Activated naive CD4-positive, alpha-beta T cell treated with anti-CD3 and anti-CD28 coated beads for 36 hours (primary cell): ENCODE data around the gene FGF14. TPM values are rescaled to one million over a fixed set of nuclear protein-coding genes. Genes with fewer than 3 reads are reported as not detected.

Experiments used
- CTCF ChIA-PET: fragments of 350-600 bp; sonication (Branson Sonifier 250); formaldehyde crosslinking; loops from one replicate; lab custom pipeline; 2021; ENCODE audit warnings: antibody characterized with exemption; lab: Charles Lee
- DNase-seq: peaks from one replicate; pipeline ENCODE4 v3.0.0-alpha.2; 2020
- H3K27ac Mint-ChIP-seq: one replicate; pipeline ENCODE4 v1.8.0; 2021; ENCODE audit warnings: mild to moderate bottlenecking, mixed read lengths
- H3K27me3 Mint-ChIP-seq: one replicate; pipeline ENCODE4 v1.8.0; 2021; ENCODE audit warnings: low read depth, mixed read lengths
- H3K36me3 Mint-ChIP-seq: one replicate; pipeline ENCODE4 v1.8.0; 2021; ENCODE audit warnings: low read depth, mixed read lengths
- H3K4me1 Mint-ChIP-seq: one replicate; pipeline ENCODE4 v1.8.0; 2021; ENCODE audit warnings: low read depth, mixed read lengths
- H3K4me3 Mint-ChIP-seq: one replicate; pipeline ENCODE4 v1.8.0; 2021; ENCODE audit warnings: mild to moderate bottlenecking, moderate library complexity, mixed read lengths
- H3K9me3 Mint-ChIP-seq: one replicate; pipeline ENCODE4 v1.8.0; 2021; ENCODE audit warnings: mixed read lengths
- intact Hi-C: fragments of 100-400 bp; cut with micrococcal nuclease; formaldehyde crosslinking; loops from one replicate; pipeline ENCODE4 v1.15.1; 2023
- total RNA-seq, 2 experiments: library from RNA; stranded (reverse); gene quantifications; one replicate each; pipeline ENCODE4 v1.2.3, GENCODE V29; 2021

Gene FGF14
- total RNA-seq, 2 experiments from 2014 or later, result not detected

- CTCF ChIA-PET, result no interaction called here
- intact Hi-C loops, result loop anchor here (5.0 kb wide), 1 partner anchor 771 kb away; no protein-coding TSS in a partner anchor
- no peak for DNase-seq
These were observed 616.0 kb downstream of the FGF14 start for GRCh38 chr13:101785858-101786257.

GRCh38 chr13:101784313-101784712, 617.5 kb downstream of the FGF14 start:
- intact Hi-C loops, result no loop called here
- CTCF ChIA-PET, result no interaction called here
- no peaks in the 10 kb centered on the region for H3K36me3 Mint-ChIP-seq
- H3K9me3 Mint-ChIP-seq, result no peaks in the 10 kb centered on the region
- H3K27ac Mint-ChIP-seq, result no peak overlapping the region
- no peak for DNase-seq
- peaks cover 20% of the 10 kb centered on the region for H3K27me3 Mint-ChIP-seq
- no peaks in the 10 kb centered on the region for H3K4me1 Mint-ChIP-seq
- H3K4me3 Mint-ChIP-seq, result no peak overlapping the region

More at GRCh38 chr13:101785858-101786257, 616.0 kb downstream of the FGF14 start:
- Mint-ChIP-seq H3K4me3 (no peak overlapping the region), H3K4me1 (no peaks in the 10 kb centered on the region), H3K27ac (no peak overlapping the region), H3K36me3 (no peaks in the 10 kb centered on the region), H3K9me3 (no peaks in the 10 kb centered on the region), H3K27me3 (peaks cover 18% of the 10 kb centered on the region)

GRCh38 chr13:101783554-101783953, 618.3 kb downstream of the FGF14 start:
- H3K27me3 Mint-ChIP-seq, result peaks cover 20% of the 10 kb centered on the region
- intact Hi-C loops, result no loop called here
- CTCF ChIA-PET, result no interaction called here
- H3K36me3 Mint-ChIP-seq, result no peaks in the 10 kb centered on the region
- no peaks in the 10 kb centered on the region for H3K4me1 Mint-ChIP-seq
- H3K9me3 Mint-ChIP-seq, result no peaks in the 10 kb centered on the region
- DNase-seq, result no peak
- H3K4me3 Mint-ChIP-seq, result no peak overlapping the region
- H3K27ac Mint-ChIP-seq, result no peak overlapping the region

GRCh38 chr13:101780211-101780610, 621.6 kb downstream of the FGF14 start:
- Mint-ChIP-seq H3K27me3 (peaks cover 10% of the 10 kb centered on the region), H3K27ac (no peak overlapping the region), H3K36me3 (no peaks in the 10 kb centered on the region), H3K9me3 (no peaks in the 10 kb centered on the region), H3K4me3 (no peak overlapping the region), H3K4me1 (no peaks in the 10 kb centered on the region)
- no peak for DNase-seq
- CTCF ChIA-PET, result no interaction called here
- intact Hi-C loops, result no loop called here

- Mint-ChIP-seq H3K9me3 (no peaks in the 10 kb centered on the region), H3K4me3 (no peak overlapping the region), H3K27ac (no peak overlapping the region), H3K27me3 (peaks cover 10% of the 10 kb centered on the region), H3K4me1 (no peaks in the 10 kb centered on the region), H3K36me3 (no peaks in the 10 kb centered on the region)
- intact Hi-C loops, result no loop called here
- CTCF ChIA-PET, result no interaction called here
- DNase-seq, result no peak
These were observed 622.7 kb downstream of the FGF14 start for GRCh38 chr13:101779147-101779546.

- CTCF ChIA-PET, result no interaction called here
- no peaks in the 10 kb centered on the region for H3K4me1 Mint-ChIP-seq
- H3K4me3 Mint-ChIP-seq, result no peak overlapping the region
- no peak for DNase-seq
- intact Hi-C loops, result no loop called here
- no peaks in the 10 kb centered on the region for H3K36me3 Mint-ChIP-seq
- no peaks in the 10 kb centered on the region for H3K9me3 Mint-ChIP-seq
- no peak overlapping the region for H3K27ac Mint-ChIP-seq
- H3K27me3 Mint-ChIP-seq, result peaks cover 5% of the 10 kb centered on the region
These were observed 626.6 kb downstream of the FGF14 start for GRCh38 chr13:101775267-101775666.

- no peak for DNase-seq
These were observed 627.5 kb downstream of the FGF14 start for GRCh38 chr13:101774393-101774792.

GRCh38 chr13:101773062-101773461, 628.8 kb downstream of the FGF14 start:
- no peak overlapping the region for H3K27ac Mint-ChIP-seq

More at GRCh38 chr13:101774393-101774792, 627.5 kb downstream of the FGF14 start:
- no peaks in the 10 kb centered on the region for H3K4me1 Mint-ChIP-seq
- peaks cover 5% of the 10 kb centered on the region for H3K27me3 Mint-ChIP-seq
- no peak overlapping the region for H3K27ac Mint-ChIP-seq
- CTCF ChIA-PET, result no interaction called here
- H3K36me3 Mint-ChIP-seq, result no peaks in the 10 kb centered on the region
- intact Hi-C loops, result no loop called here
- no peak overlapping the region for H3K4me3 Mint-ChIP-seq
- H3K9me3 Mint-ChIP-seq, result no peaks in the 10 kb centered on the region

GRCh38 chr13:101767131-101767530, 634.7 kb downstream of the FGF14 start:
- CTCF ChIA-PET, result no interaction called here
- intact Hi-C loops, result no loop called here
- Mint-ChIP-seq H3K4me3 (no peak overlapping the region), H3K4me1 (no peaks in the 10 kb centered on the region), H3K9me3 (no peaks in the 10 kb centered on the region), H3K27ac (no peak overlapping the region), H3K27me3 (peaks cover 13% of the 10 kb centered on the region), H3K36me3 (no peaks in the 10 kb centered on the region)
- no peak for DNase-seq

More at GRCh38 chr13:101773062-101773461, 628.8 kb downstream of the FGF14 start:
- intact Hi-C loops, result no loop called here
- Mint-ChIP-seq H3K27me3 (peaks cover 6% of the 10 kb centered on the region), H3K36me3 (no peaks in the 10 kb centered on the region), H3K9me3 (no peaks in the 10 kb centered on the region), H3K4me1 (no peaks in the 10 kb centered on the region), H3K4me3 (no peak overlapping the region)
- CTCF ChIA-PET, result no interaction called here
- no peak for DNase-seq

- Mint-ChIP-seq H3K4me1 (no peaks in the 10 kb centered on the region), H3K27me3 (peaks cover 19% of the 10 kb centered on the region), H3K9me3 (no peaks in the 10 kb centered on the region), H3K36me3 (no peaks in the 10 kb centered on the region), H3K27ac (no peak overlapping the region), H3K4me3 (no peak overlapping the region)
- intact Hi-C loops, result no loop called here
- DNase-seq, result no peak
- CTCF ChIA-PET, result no interaction called here
These were observed 638.7 kb downstream of the FGF14 start for GRCh38 chr13:101763191-101763590.

GRCh38 chr13:101757446-101758039, 644.3 kb downstream of the FGF14 start:
- intact Hi-C loops, result loop anchor here (1.0 kb wide), 2 partner anchors 243 to 612 kb away; no protein-coding TSS in a partner anchor
- H3K9me3 Mint-ChIP-seq, result no peaks in the 10 kb centered on the region
- no peaks in the 10 kb centered on the region for H3K4me1 Mint-ChIP-seq
- no peak overlapping the region for H3K4me3 Mint-ChIP-seq
- DNase-seq, result no peak
- H3K36me3 Mint-ChIP-seq, result no peaks in the 10 kb centered on the region
- no peak overlapping the region for H3K27ac Mint-ChIP-seq
- CTCF ChIA-PET, result interaction anchor here (0.8 to 2.4 kb wide), 9 partner anchors 13 to 629 kb away, joined by 3 to 9 read pairs (median 4); no protein-coding TSS in a partner anchor
- H3K27me3 Mint-ChIP-seq, result peaks cover 12% of the 10 kb centered on the region

GRCh38 chr13:101755228-101755887, 646.5 kb downstream of the FGF14 start:
- Mint-ChIP-seq H3K27me3 (peaks cover 16% of the 10 kb centered on the region), H3K27ac (no peak overlapping the region), H3K4me1 (no peaks in the 10 kb centered on the region), H3K36me3 (no peaks in the 10 kb centered on the region), H3K9me3 (no peaks in the 10 kb centered on the region), H3K4me3 (no peak overlapping the region)
- DNase-seq, result no peak
- intact Hi-C loops, result no loop called here
- CTCF ChIA-PET, result no interaction called here

- Mint-ChIP-seq H3K4me1 (no peaks in the 10 kb centered on the region), H3K4me3 (no peak overlapping the region), H3K9me3 (no peaks in the 10 kb centered on the region), H3K36me3 (no peaks in the 10 kb centered on the region), H3K27ac (no peak overlapping the region), H3K27me3 (peaks cover 19% of the 10 kb centered on the region)
- CTCF ChIA-PET, result no interaction called here
- DNase-seq, result no peak
- intact Hi-C loops, result no loop called here
These were observed 649.4 kb downstream of the FGF14 start for GRCh38 chr13:101752432-101752831.
